GM21526 (cell line): ENCODE results near the gene ATPAF1.
A peak's percentile ranks its signal among the peaks of the same experiment; 100 is the strongest.

ENCODE experiments used
- ATAC-seq: cut with Tn5 transposase; IDR thresholded peaks from one replicate; pipeline ENCODE4 v1.9.1; 2021; ENCODE audit warnings: moderate library complexity; ENCODE audit not compliant: unreplicated experiment, low FRiP score

The ATPAF1 gene

DNA sequence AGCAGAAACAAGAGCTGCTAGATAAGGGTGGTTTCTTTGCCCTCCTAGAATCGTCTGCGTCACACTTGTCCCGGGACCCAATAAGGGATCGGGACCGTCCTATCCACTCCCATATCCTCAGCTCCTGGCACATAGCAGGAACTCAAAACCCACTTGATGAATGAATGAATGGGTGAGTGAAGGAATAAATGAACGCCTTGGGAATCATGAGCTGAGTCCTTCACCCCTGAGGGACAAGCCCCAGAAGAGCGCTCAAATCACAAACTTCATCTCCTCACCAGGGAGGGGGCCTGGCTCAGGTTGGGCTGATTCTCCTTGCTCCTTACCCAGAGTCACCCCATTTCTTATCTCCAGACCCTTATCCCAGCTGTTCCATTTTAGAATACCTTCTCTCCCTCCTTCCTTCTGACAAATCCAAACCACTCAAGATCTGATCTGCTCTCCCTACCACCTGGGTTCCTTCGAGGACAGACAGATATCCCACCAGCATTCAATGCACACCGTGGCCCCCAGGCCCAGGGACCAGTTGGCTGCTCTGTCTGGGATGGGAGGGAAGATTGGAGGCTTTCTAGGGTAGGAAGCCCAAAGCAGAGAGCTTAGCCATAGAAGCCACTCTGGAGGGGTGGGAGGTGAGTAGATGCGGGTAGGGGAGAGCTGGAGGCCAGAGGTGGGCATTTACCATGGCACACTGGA lies 50.9 kb downstream of the ATPAF1 start:
- no peak for ATAC-seq

DNA sequence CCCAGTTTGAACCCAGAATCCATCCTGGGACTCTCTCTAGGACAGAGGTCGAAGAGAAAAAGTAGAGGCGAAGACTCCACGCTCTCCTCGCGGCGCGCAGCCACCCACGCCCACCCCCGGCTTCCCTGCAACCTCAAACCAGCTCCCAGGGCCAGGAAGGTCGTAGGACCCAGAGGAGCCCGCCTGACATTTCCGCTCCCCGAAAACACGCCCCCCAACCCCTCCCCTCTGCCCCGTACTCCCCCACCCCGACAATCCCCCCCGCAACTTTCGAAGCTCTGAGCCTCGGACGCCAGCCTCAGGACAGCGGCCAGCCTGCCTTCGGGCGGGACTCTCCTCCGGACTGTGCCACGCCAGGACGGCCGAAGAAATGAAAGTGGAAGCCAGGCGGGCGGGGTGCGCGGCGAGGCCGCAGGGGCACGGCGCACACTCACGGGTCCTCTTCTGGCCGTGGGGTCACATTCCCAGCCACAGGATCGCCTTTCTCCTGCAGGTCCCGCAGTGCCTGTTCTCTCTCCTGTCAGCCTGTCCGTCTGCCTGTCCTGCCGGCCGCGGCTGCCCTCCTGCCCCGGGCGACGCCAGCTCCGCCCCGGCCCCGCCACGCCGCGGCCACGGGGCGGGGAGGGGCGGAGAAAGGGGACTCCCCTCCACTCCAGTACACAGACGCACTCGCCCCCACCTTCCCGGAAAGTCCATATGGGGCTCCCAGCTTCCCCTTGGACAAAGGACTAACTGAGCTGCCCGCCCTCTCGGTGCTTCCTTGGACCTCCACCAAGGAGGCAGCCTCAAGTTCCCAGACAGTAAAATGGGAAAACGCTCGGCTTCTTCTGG lies 51.7 kb downstream of the ATPAF1 start, which contains the start of gene MOB3C:
Gene MOB3C, minus strand, starts transcription at position 535 of the 831 bp plus-strand sequence. CDS start 3,490 bp downstream, outside the sequence.
- ATAC-seq = peak; percentile 54

DNA sequence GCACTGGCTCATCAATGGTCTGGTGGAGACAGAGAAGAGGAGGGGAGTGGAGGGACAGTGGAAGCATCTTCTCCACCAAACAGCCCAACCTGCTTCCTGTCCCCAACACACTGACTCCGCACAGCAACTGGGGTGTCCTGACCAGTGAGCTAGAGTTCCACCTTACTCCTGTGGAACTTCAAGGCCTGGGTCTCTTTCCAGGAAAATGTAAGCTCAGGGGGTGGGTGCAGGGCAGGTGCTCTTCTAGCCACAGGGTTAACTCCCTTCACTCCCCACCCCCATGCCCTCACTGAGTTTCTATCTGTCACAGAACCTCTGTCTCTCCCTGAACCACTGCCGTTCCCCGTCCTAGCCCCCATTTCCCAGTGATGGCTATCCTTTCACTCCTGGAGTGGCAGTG lies 52.4 kb downstream of the ATPAF1 start:
- no peak for ATAC-seq

DNA sequence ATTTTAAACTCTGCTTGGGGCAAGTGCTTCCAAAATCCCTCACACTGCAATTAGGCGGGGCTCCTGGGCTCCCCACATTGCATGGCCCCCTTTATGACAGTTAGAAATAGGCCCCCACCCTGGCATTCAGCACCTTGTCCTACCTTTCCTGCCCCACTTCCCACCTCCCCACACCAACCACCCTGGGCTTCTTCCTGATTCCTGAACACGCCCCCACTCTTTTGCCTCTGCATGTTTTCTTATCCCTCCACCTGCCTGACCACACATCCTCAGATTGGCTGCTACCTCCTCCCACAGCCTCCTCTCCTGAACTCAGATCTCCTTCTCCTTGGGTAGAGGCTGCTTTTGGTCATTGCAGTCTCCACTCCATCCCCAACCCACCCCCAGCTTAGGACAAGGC lies 53.1 kb downstream of the ATPAF1 start:
- no peak for ATAC-seq

DNA sequence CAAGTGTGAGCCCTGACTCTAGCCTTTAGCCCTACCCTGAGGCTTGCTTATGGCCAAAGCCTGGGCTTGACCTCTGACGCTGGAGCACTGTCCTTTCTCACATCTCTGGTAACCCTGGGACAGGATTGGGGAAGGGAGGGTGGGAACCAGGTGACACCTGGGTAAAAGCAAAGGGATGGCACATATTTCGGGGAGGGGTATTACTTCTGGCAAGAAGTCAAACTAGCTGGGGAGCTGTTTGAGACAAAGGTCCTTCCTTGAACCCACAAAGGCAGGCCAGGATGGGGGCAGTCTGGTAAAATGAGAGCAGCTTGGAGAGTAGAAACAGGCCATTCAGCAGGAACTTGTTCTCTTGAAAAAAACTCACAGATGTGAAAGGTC lies 53.6 kb downstream of the ATPAF1 start:
- ATAC-seq = no peak

DNA sequence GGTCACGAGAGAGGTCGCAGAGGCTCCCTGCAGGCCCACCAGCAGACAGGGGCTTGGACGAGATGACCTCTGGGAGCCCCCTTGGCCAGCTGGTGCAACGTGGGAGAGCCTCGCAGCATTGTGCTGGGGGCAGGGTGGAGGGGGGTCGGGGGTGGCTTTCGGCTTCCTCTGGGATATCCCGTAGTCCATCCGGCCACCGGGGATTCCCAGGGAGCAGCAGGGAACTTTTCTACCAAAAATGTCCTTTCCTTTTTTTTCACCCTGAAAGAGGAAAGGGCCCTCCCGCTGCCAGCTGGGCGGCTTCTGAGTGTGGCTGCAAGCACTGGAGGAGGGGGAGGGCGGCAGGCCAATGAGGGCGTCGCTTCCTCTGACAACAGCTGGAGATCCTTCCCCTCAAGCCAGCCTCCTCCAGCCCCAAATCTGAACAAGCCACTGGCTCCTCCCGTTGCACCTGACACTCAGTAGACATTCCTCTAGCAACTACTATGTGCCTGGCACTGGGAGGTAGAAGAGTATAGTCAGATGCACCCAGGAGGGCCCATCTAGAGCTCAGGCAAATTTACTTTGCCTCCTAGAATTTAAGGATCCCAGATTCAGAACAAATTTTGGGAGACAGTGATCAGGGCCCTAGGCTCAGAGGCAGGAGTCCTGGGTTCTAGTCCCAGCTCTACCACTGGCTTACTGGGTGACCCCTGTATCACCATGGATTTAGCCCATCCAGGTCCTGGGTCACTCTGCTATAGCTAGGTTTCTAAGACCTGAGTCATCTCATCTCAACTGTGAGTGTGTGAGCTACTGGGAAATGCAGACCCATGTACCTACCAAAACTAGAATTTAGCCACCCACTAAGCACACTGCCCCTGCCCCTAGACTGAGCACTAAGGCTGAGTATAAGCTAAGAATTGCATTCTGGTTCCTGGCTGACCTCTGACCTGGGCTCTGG lies 54.2 kb downstream of the ATPAF1 start:
- peak; percentile 33 for ATAC-seq

DNA sequence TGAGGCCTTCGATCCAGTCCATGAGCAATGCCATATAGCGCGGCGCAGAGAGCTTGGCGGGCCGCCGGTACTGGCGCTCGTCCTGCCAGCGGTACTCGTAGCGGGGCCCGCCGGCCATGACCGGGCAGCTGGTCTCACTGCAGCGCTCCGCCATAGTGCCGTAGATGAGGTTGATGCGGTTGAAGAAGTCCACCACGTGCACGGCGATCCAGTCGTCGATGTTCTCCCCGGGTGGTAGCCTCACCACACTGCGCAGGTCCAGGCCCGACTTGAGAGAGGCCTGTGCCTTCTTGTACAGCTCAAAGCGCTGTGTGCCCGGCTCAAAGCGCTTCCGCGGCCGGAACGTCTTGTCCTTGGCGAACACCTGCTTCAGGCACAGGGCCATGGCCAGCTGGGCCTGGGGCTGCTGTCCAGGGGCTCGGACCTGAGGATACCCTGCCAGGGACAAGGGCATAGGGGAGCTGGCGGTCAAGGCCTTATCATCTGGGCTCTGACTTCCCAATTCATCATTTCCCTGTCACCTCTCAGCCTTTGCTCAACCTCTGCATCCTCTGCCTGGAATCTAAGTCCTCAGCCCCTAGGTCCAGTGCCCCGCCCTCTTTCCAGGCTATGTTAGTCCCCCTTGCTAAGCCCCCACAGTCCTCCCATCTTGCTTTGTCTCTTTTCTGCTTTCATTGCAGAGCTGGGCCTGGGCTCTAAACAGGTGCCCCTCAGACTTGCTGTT lies 55.1 kb downstream of the ATPAF1 start:
- no peak for ATAC-seq

DNA sequence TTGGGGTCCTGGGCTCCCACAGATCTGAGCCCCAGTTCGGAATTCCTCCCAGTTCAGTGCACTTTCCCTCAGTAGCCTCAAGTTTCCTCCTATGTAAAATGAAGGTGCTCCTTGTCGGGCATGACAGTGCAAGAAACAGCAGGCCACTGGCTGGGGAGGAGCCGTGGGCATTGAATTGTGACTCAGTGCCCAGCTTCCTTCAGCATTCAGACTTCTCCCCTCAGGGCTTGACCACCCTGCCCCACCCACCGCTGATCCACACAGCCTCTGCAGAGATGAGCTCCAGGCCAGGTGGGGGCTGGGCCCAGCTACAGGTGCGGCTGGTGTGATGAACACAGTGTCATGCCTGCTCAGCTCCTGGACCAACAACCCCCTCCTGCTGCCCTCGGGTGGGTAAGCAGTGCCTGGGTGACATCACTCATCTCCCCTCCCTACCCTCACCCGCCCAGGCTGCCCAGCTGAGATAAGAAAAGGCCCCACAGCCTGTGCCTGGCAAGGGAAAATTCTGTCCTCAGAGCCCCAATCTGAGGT lies 56.4 kb downstream of the ATPAF1 start:
- ATAC-seq = no peak

DNA sequence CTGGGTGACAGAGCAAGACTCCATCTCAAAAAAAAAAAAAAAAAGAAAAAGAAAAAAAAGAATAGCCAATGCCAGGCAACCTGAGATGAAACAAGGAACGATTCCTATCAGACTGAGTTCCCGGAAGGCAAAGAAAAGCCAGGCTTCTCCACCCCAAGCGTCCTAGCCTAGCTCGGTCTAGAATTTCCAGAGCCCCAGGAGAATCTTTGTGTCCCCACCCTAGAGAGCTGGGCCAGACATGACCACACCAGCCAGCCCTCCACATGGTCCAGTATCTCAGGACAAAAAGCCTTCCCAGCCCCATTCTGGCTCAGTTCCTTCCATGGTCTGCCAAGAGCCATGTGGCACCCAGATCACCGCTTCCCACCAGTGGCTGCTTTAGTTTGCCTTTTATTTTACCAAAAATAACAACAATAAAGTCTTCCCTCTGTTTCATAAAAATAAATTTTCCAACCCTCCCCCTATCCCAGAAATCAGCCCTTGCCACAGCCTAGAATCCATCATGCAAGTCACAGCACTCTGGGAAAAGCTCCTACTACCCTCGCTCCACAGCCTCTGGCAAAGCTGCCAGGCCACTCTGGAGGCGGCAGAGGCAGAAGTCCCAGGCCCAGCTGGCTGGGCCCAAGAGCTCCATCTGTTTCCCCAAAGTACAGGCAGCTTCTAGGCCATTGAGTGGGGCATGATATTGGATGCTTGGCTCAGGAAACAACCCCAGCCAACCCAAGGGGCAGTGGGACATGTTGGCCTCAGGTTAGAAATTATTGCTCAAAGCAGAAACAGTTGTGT lies 60.6 kb downstream of the ATPAF1 start:
- no peak for ATAC-seq

DNA sequence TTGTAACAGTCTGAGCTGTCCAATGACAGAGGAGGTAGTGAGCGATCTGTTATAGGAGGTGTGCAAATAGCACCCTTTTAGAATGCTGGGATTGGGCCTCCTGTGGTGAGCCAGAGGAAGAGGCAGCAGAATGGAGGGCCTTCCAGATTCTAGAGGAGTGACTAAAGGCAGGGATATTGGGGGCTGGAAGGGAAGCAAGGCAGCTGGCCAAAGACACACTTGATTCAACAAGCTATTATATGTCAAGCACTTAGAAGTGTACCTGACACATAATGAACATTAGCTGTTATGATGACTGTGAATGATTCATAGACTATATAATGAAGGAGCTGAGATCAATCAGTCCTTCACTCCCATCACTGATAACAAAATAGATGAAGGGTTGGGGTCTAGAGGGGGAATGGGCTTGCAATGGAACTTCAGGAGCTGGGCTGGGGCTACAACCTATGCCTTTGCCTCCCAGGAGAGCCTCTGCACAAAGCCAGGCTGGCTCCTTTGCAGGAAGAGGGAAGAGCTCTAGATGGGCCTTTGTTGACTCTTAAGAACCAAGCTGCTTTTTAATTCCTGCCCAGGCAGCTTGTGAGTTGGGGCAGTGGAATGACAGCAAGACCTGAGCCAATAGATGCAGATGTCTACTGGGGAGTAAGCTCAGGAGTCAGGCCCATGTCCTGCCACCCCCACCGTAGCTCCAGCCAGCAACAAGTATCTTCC lies 61.8 kb downstream of the ATPAF1 start:
- ATAC-seq = no peak

DNA sequence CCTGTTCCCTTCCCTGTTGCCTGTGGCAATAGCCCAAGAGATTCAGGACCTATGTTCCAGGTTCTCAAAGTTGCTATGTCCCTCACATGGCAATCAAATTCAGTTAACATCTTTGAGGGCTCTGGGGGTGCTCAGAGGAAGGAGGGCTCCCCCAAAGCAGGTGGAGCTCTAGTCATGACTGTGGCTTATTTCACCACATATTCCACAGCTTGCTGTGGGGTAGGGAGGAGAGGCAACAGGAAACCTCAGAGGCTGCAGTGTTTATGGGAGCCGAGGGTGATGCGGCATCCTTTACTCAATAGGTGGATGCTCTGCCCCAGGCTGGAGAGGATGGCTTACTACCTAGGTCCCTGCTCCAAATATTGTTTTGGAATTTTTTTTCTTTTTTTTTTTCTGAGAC lies 62.9 kb downstream of the ATPAF1 start:
- no peak for ATAC-seq

DNA sequence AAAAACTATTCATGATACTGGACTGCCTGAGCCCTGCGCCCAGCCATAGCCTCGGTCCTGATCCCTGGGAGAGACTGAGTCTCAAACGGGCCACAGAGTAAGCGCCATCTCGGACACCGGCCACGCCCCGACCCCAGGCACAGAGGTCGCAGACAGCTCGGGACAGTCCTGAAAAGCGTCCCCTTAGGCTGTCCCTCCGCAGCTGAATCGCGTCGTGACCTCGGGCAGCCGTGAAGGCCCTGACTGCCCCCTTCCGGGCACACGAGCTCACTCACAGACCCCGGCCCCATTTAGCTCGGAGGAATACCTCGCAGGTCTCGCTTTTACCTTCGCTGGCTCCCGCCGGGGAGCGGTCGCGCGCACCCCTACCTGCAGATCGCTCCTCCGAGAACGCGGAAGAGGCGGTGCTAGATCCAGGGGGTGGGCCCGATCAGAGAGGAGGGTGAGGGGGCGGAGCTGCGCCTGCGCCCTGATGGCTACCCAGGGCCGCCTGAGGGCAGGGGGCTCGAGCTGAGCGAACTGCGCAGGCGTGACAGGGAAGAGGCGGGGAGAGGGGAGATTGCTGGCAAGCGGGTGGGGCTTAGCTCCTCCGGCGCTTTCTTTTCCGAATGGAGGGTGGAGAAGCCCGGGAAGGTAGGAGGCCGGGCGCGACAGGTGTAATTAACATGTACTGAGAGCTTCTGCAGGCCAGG lies 64.2 kb downstream of the ATPAF1 start, which contains the start of gene MKNK1:
Gene MKNK1, minus strand, starts transcription at position 411 of the 692 bp plus-strand sequence. CDS start 20,941 bp downstream, outside the sequence.
- peak; percentile 89 for ATAC-seq

DNA sequence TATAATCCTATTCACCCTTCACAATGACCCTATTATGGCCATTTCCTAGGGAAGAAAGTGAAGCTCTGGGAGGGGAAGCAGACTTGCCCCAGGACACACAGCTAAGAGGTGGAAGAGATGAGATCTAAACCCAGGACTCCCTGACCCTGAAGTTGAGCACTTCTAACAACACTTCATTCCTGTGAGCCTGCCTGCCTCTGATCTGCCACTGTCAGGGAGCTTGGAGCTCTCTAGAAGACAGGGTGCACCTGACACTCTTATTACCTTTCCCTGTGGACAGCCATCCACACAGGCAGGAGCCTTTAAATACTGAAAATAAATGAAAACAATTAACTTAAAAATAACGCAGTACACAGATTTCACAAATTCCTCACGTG lies 64.7 kb downstream of the ATPAF1 start:
- ATAC-seq = no peak

DNA sequence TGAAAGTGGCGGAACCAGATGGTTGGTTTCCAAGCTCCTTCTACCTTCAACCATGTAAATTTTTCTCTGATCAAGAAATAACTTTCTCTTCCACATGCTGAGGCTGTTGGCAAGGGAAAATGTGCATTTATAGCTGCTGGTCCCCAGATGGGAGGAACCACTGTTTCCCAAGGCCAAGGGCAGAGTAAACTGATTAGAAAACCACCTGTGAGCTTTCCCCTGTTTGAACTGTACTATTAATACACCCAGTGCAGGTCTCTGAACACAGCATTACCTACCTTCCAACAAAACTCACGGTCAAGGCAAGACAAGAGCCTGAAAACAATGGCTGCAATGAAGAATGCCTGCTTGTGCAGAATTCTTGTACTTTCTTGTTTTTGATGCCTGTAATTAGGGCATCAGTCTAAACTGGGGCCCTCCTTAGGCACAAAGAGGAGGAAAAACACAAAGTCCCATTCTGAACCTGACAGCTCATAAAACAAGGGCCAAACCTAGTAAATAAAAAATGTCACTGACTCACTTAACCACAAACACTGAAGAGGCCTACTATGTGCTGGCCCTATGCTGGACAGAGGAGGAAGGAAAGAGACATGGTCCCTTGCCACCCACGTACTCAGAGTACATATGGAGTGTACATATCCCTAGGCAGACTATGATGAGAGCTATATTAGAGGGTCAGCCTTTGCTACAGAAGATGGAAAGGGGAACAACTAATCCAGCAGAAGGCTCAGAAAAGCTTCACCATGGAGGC lies 66.7 kb downstream of the ATPAF1 start:
- ATAC-seq = no peak

DNA sequence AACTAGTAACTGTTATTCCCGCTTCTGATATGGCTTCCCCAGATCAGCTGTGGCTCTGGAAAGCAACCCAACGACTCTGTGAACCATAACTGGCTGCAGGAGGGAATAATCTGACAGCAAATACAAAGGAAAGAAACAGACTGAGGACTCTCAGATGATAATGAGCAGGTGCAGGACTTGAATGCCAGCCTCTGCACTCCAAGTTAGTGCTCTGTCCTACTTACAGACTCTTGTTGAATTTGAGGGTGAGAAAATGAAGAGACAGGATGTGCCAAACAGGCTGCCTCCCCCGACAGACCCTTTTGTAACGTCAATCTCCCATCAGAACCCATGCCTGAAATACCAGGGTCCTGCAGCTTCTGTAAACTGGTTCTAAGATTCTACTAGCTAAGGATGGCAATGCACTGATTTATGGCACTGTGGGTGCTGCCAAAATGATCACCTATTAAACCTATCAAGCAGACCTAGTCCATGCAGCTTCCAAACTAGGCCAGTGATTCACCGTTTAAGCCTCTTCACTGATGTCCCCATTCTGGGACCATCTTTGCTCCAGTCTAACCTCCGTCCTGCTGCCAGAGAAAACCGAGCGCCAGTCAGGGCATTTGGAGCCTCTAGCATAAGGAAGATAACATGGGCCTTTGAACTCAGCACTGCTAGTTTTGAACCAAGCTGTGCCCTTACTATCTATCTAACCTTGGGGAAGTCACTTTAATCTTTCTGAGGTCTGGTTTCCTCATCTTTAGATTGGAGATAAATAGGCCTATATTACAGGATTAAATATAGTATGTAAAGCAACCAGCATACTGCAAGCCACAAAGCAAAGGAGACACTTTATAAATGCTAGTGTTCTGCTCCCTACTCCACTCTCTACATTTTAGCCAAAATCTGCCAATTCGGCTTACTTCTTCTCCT lies 68.8 kb downstream of the ATPAF1 start:
- no peak for ATAC-seq

DNA sequence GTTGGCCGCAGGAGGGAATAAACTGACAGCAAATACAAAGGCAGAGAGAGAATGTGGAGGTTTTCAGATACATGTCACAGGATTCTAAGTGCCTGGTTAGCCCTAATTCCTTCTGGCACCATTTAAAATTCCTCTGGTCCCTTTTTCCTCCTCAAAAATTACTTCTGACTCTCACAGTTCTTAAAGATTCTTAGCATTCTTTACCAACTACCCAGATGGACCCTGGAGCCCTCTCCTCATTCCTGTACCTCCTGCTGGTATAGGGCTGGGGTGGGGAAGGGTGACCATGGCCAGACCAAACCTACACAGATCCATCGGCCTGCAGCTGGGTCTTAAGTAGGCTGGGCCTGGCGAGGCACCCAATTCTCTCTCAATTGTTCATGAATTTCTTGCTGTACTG lies 71.3 kb downstream of the ATPAF1 start:
- no peak for ATAC-seq
